Measurements from ENCODE around the gene REEP6.

Gene REEP6

DNA sequence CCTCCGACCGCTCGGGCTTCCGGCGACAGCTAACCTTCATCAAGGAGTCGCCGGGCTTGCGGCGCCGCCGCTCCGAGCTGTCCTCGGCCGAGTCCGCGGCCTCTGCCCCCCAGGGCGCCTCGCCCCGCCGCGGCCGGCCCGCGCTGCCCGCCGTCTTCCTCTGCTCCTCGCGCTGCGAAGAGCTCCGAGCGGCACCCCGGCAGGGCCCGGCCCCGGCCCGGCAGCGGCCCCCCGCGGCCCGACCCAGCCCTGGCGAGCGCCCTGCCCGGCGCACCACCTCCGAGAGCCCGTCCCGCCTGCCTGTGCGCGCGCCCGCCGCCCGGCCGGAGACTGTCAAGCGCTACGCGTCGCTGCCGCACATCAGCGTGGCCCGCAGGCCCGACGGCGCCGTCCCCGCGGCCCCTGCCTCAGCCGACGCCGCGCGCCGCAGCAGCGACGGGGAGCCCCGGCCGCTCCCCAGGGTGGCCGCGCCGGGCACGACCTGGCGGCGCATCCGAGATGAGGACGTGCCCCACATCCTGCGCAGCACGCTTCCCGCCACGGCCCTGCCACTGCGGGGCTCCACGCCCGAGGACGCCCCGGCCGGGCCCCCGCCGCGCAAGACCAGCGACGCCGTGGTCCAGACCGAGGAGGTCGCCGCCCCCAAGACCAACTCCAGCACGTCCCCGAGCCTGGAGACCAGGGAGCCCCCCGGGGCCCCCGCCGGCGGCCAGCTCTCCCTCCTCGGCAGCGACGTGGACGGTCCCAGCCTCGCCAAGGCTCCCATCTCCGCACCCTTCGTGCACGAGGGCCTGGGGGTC, 21.5 kb upstream of the REEP6 start:
- H3K4me3 ChIP-seq (ENCODE audit: control insufficient read depth, low read depth, low read length) = peak overlapping the region; percentile 40
- DNase-seq (ENCODE audit: low read depth) = no peak
- TF ChIP-seq, protein P1, sequence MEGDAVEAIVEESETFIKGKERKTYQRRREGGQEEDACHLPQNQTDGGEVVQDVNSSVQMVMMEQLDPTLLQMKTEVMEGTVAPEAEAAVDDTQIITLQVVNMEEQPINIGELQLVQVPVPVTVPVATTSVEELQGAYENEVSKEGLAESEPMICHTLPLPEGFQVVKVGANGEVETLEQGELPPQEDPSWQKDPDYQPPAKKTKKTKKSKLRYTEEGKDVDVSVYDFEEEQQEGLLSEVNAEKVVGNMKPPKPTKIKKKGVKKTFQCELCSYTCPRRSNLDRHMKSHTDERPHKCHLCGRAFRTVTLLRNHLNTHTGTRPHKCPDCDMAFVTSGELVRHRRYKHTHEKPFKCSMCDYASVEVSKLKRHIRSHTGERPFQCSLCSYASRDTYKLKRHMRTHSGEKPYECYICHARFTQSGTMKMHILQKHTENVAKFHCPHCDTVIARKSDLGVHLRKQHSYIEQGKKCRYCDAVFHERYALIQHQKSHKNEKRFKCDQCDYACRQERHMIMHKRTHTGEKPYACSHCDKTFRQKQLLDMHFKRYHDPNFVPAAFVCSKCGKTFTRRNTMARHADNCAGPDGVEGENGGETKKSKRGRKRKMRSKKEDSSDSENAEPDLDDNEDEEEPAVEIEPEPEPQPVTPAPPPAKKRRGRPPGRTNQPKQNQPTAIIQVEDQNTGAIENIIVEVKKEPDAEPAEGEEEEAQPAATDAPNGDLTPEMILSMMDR (IDR thresholded peaks at IDR 0.05; ENCODE audit: control insufficient read depth, insufficient read depth, low read depth, low read length, missing control alignments) = no peak

DNA sequence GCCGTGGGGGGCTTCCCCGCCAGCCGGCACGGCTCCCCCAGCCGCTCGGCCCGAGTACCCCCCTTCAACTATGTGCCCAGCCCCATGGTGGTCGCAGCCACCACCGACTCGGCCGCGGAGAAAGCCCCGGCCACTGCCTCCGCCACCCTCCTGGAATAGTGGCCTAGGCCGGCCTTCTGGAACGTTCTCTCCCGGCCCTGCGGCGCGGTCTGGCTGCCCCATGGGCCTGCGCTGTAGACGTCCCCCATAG, 21.0 kb upstream of the REEP6 start:
- H3K4me3 ChIP-seq (ENCODE audit: control insufficient read depth, low read depth, low read length) = peak overlapping the region; percentile 40
- DNase-seq (ENCODE audit: low read depth) = no peak
- TF ChIP-seq, protein P1 (IDR thresholded peaks at IDR 0.05; ENCODE audit: control insufficient read depth, insufficient read depth, low read depth, low read length, missing control alignments) = no peak

DNA sequence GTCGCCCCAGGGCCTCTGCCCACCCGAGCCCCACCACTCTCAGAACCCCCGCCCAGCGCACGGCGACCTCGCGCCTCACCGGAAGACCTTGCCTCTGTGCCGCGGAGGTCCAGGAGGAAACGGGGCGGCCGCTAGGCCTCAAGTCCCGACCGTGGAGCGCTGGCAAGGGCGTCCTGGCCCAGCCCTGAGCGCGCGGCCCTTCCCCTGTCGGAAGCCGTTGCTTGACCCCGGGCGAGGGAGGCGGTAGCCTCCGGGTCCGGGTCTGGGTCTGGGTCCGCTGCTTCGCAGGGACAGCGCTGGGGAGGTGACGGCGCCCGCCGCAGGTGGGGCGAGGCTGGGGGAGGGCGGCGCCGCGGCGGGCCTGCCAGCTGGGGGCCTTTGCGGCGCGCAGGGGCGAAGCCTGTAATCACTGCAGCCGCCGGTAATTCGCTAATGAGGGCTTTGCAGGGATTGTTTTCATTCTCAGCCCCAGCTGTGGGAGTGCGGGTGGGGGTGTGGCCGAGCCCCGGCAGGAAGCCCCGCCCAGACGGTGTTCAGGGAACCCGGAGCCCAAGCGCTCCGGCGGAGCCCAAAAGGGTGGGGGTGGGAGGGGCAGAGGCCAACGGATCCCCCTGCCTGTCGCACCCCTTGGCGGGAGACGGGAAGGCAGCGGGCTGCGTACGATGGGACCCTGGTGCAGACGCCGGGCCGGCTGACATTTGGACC, 20.5 kb upstream of the REEP6 start:
- TF ChIP-seq, protein P1 (IDR thresholded peaks at IDR 0.05; ENCODE audit: control insufficient read depth, insufficient read depth, low read depth, low read length, missing control alignments) = no peak
- DNase-seq (ENCODE audit: low read depth) = no peak
- H3K4me3 ChIP-seq (ENCODE audit: control insufficient read depth, low read depth, low read length) = peak overlapping the region; percentile 40

- TF ChIP-seq, protein P1 (IDR thresholded peaks at IDR 0.05; ENCODE audit: control insufficient read depth, insufficient read depth, low read depth, low read length, missing control alignments) = no peak
- peak overlapping the region; percentile 40 for H3K4me3 ChIP-seq (ENCODE audit: control insufficient read depth, low read depth, low read length)
- no peak for DNase-seq (ENCODE audit: low read depth)
Observed at GRCh38 chr19:1471010-1471514, 19.9 kb upstream of the REEP6 start.

GRCh38 chr19:1471515-1472160, 19.3 kb upstream of the REEP6 start:
- TF ChIP-seq, protein P1 (IDR thresholded peaks at IDR 0.05; ENCODE audit: control insufficient read depth, insufficient read depth, low read depth, low read length, missing control alignments) = peak; percentile 16
- no peak for DNase-seq (ENCODE audit: low read depth)
- H3K4me3 ChIP-seq (ENCODE audit: control insufficient read depth, low read depth, low read length) = no peak overlapping the region

DNA sequence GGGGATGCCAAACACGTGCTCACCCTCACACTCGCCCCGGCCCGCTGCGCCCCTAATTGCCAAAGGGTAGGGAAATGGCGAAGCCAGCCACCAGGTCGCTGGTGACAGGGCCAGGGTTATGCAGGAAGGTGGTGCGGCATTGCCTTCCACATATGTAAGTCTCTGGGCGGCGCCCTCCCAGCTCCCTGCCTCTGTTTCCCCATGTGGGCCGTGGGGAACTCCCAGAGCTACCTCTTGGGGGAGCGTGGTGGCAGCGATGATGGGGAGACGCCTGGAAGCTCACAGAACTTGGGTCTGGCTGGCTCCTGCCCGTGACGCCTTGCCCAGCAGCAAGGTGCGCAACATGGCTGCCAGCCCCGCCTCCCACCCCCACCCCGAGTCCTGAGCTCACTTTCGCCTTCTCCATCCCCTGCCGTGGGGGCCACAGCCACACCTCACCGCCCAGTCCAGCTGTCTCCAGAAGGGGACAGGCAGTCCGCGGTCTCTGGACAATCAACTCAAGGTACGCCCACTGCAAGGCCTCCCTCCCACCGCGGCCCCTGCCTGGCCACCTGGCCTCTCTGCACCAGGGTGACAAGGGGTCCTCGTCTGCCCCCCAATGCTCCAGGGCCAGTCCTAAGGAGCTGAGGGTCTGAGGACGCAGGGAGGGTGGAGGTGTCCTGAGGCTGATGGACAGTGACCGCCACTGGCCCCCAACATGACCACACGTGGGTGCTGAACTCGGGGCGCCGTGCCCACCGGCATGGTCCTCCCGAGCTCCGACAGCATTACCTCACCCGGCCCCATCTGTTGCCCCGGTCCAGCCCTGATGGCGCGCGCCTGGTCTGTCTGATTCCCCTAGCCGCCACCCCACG, 18.5 kb upstream of the REEP6 start:
- TF ChIP-seq, protein P1 (IDR thresholded peaks at IDR 0.05; ENCODE audit: control insufficient read depth, insufficient read depth, low read depth, low read length, missing control alignments) = no peak
- H3K4me3 ChIP-seq (ENCODE audit: control insufficient read depth, low read depth, low read length) = no peak overlapping the region
- DNase-seq (ENCODE audit: low read depth) = no peak
